ENCODE data around the gene AGO3. TPM values are rescaled to one million over a fixed set of nuclear protein-coding genes. Genes with fewer than 3 reads are reported as not detected.

Gene AGO3
- total and polyA plus RNA-seq, 4 donors = 3.0 to 19.5 (median 7.1) TPM

DNA sequence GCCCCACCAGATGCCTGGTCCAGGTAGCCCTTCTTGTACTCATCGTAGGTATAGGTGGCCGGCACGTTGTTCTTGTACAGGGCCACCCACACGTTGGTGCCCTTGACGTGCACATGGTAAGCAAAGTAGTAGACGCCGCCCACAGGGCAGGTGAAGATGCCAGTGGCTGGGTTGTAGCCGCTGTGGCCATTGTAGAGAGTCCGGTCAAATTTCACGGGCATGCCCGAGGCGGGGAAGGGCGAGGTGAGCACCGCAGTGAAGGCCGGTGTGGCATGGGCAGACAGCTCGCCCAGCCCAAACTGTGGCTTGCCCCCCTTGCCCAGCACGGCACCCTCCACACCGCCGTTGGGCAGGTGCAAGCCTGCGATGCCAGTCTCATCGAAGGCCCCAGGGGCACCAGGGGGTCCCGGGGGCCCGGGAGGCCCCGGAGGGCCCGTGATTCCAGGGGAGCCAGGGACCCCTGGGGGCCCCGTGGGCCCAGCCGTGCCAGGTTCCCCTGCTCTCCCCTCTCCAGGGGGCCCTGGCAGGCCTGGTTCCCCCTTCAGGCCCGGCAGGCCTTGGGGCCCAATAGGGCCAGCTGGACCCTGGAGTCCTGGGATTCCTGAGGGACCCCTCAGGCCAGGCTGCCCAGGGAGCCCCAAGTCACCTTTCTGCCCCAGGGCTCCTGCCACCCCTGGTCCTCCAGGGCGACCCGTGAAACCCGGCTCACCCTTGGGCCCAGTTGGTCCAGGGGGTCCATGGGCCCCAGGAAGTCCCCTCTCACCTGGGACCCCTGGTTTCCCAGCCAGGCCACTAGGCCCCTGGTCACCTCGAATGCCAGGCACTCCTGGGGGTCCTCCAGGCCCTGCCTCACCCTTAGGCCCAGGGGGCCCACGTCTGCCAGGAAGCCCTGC lies 167.0 kb downstream of the AGO3 start:
- Histone ChIP-seq H3K27me3 (ENCODE audit: control insufficient read depth in 4 of 4, insufficient read depth in 4 of 4, low read length in 3 of 4) (no peaks in the 10 kb centered on the region), H3K27ac (ENCODE audit: low read depth in 1 of 2, low read length in 2 of 2) (no peak overlapping the region), H3K36me3 (ENCODE audit: control insufficient read depth in 4 of 4, insufficient read depth in 3 of 4, low read depth in 1 of 4, low read length in 3 of 4) (peaks cover 5 to 29% (median 11%) of the 10 kb centered on the region in 4 donors), H3K9me3 (ENCODE audit: control insufficient read depth in 4 of 4, low read length in 3 of 4) (no peaks in the 10 kb centered on the region), H3K9ac (ENCODE audit: low read depth in 1 of 2, low read length in 2 of 2) (no peak overlapping the region), H3K4me3 (ENCODE audit: low read depth in 1 of 3, low read length in 3 of 3) (no peak overlapping the region), H3K4me1 (ENCODE audit: control insufficient read depth in 4 of 4, insufficient read depth in 4 of 4, low read length in 3 of 4) (peaks cover 0 to 5% (median 2%) of the 10 kb centered on the region in 4 donors)
- TF ChIP-seq SP1 (IDR thresholded peaks at IDR 0.05) = no peak
- no peak for TF ChIP-seq RXRA (IDR thresholded peaks at IDR 0.05)
- TF ChIP-seq, protein P1, sequence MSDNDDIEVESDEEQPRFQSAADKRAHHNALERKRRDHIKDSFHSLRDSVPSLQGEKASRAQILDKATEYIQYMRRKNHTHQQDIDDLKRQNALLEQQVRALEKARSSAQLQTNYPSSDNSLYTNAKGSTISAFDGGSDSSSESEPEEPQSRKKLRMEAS (IDR thresholded peaks at IDR 0.05) = no peak
- TF ChIP-seq JUND (IDR thresholded peaks at IDR 0.05) = no peak
- TF ChIP-seq, protein P2, sequence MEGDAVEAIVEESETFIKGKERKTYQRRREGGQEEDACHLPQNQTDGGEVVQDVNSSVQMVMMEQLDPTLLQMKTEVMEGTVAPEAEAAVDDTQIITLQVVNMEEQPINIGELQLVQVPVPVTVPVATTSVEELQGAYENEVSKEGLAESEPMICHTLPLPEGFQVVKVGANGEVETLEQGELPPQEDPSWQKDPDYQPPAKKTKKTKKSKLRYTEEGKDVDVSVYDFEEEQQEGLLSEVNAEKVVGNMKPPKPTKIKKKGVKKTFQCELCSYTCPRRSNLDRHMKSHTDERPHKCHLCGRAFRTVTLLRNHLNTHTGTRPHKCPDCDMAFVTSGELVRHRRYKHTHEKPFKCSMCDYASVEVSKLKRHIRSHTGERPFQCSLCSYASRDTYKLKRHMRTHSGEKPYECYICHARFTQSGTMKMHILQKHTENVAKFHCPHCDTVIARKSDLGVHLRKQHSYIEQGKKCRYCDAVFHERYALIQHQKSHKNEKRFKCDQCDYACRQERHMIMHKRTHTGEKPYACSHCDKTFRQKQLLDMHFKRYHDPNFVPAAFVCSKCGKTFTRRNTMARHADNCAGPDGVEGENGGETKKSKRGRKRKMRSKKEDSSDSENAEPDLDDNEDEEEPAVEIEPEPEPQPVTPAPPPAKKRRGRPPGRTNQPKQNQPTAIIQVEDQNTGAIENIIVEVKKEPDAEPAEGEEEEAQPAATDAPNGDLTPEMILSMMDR (IDR thresholded peaks at IDR 0.05; ENCODE audit: low read depth, low read length, missing input control) = no peak
- TF ChIP-seq, protein P3, sequence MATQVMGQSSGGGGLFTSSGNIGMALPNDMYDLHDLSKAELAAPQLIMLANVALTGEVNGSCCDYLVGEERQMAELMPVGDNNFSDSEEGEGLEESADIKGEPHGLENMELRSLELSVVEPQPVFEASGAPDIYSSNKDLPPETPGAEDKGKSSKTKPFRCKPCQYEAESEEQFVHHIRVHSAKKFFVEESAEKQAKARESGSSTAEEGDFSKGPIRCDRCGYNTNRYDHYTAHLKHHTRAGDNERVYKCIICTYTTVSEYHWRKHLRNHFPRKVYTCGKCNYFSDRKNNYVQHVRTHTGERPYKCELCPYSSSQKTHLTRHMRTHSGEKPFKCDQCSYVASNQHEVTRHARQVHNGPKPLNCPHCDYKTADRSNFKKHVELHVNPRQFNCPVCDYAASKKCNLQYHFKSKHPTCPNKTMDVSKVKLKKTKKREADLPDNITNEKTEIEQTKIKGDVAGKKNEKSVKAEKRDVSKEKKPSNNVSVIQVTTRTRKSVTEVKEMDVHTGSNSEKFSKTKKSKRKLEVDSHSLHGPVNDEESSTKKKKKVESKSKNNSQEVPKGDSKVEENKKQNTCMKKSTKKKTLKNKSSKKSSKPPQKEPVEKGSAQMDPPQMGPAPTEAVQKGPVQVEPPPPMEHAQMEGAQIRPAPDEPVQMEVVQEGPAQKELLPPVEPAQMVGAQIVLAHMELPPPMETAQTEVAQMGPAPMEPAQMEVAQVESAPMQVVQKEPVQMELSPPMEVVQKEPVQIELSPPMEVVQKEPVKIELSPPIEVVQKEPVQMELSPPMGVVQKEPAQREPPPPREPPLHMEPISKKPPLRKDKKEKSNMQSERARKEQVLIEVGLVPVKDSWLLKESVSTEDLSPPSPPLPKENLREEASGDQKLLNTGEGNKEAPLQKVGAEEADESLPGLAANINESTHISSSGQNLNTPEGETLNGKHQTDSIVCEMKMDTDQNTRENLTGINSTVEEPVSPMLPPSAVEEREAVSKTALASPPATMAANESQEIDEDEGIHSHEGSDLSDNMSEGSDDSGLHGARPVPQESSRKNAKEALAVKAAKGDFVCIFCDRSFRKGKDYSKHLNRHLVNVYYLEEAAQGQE (IDR thresholded peaks at IDR 0.05) = no peak
- DNase-seq (ENCODE audit: low spot score) = no peak
- 95% methylated on average over 33 of the region's 33 CpGs for WGBS

DNA sequence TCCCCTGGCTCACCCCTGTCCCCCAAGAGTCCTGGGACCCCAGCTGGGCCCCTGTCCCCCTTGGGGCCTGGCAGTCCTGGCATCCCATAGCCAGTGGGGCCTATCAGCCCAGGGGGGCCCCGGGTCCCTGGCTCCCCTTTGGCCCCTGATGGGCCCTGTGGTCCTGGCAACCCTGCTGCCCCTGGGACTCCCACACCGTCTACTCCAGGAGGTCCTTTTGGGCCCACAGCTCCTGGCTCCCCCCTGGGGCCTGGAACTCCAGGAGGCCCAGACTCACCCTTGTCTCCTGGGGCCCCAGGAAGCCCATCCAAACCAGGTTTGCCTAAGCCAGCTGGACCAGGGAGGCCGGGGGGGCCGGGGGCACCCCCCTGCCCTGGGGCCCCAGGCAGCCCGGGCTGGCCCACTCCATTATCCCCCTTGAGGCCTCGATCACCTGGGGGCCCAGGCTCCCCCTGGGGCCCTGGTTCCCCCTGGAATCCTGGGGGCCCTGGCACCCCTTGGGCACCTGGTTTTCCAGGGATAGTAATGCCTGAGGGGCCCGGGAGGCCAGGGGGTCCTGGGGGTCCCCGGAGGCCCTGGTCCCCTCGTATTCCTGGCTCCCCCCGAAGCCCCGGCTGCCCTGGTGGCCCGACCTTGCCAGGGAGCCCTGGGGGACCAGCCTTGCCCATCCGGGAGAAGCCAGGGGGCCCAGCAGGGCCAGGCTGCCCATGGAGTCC lies 167.9 kb downstream of the AGO3 start:
- Histone ChIP-seq H3K36me3 (ENCODE audit: control insufficient read depth in 4 of 4, insufficient read depth in 3 of 4, low read depth in 1 of 4, low read length in 3 of 4) (peaks cover under 1 to 20% (median 5%) of the 10 kb centered on the region in 4 donors), H3K4me3 (ENCODE audit: low read depth in 1 of 3, low read length in 3 of 3) (no peak overlapping the region), H3K9me3 (ENCODE audit: control insufficient read depth in 4 of 4, low read length in 3 of 4) (no peaks in the 10 kb centered on the region), H3K27ac (ENCODE audit: low read depth in 1 of 2, low read length in 2 of 2) (no peak overlapping the region), H3K4me1 (ENCODE audit: control insufficient read depth in 4 of 4, insufficient read depth in 4 of 4, low read length in 3 of 4) (peaks cover 0 to 5% (median 2%) of the 10 kb centered on the region in 4 donors), H3K27me3 (ENCODE audit: control insufficient read depth in 4 of 4, insufficient read depth in 4 of 4, low read length in 3 of 4) (no peaks in the 10 kb centered on the region), H3K9ac (ENCODE audit: low read depth in 1 of 2, low read length in 2 of 2) (no peak overlapping the region)
- 87% methylated on average over 13 of the region's 13 CpGs for WGBS
- no peak for DNase-seq (ENCODE audit: low spot score)
- TF ChIP-seq YY1 (IDR thresholded peaks at IDR 0.05) (no peak), JUND (IDR thresholded peaks at IDR 0.05) (no peak)

Measured in liver (tissue), 9 donors.